IMR-90 (cell line): ENCODE measurements around the gene NUP62CL. TPM values are rescaled to one million over a fixed set of nuclear protein-coding genes. Genes with fewer than 3 reads are reported as not detected.

ENCODE experiments used
- microRNA-seq, 2 experiments: library from miRNA; stranded (forward) in 1 of 2; unstranded in 1 of 2; fragments of 10-50 nt in 1 of 2; fragments of <30 nt in 1 of 2; gene quantifications in 1 of 2; microRNA quantifications in 1 of 2; one replicate each; pipeline versions ENCODE3 to v1.1.0; 2013 to 2020; ENCODE audit not compliant: insufficient read depth in 1 of 2, insufficient read length in 1 of 2, unreplicated experiment in 1 of 2
- polyA plus RNA-seq, 3 experiments: library from polyadenylated mRNA; depleted of rRNA; stranded (reverse); fragments of >200 nt; gene quantifications; 2 replicates each; pipeline ENCODE4 v1.2.3, GENCODE V29; 2012; ENCODE audit warnings: low replicate concordance in 1 of 3
- small RNA-seq, 5 experiments: library from RNA; depleted of rRNA; stranded (forward); fragments of <200 nt; gene quantifications; one replicate each; pipeline ENCODE3, GENCODE V24; 2012
- total RNA-seq: library from RNA; depleted of rRNA; stranded (reverse); fragments of >200 nt; gene quantifications from 2 replicates; pipeline ENCODE4 v1.2.3, GENCODE V29; 2012; rRNA removed

The NUP62CL gene
- total and polyA plus RNA-seq, 2 of the 4 experiments (the other 2 are of a cell fraction) = not detected

Small RNA genes within 50 kb of the gene (microRNA-seq; reads per million reads assigned to microRNA genes)
- gene RF00019 (ENCODE audit: insufficient read depth, insufficient read length) = not detected

Small RNA genes within 50 kb of the gene (small RNA-seq; reads per million reads assigned to genes)
- 0 reads per million in 5 experiments for gene RF00019

Other genes with a start within 250 kb of the NUP62CL start
- 33.1 and 34.2 TPM in 2 replicates for gene MORC4, start 206.2 kb downstream of the NUP62CL start, total RNA-seq
- gene MORC4, start 206.2 kb downstream of the NUP62CL start, polyA plus RNA-seq (2012; rRNA removed) = 13.6 and 17.5 TPM in 2 replicates
- gene RBM41, start 87.6 kb downstream of the NUP62CL start, total RNA-seq = 8.6 and 11.9 TPM in 2 replicates
- gene RBM41, start 87.6 kb downstream of the NUP62CL start, polyA plus RNA-seq (2012; rRNA removed) = 2.8 and 3.9 TPM in 2 replicates
- gene DNAAF6, start 178 bp upstream of the NUP62CL start, total RNA-seq = not detected in 2 replicates
- gene DNAAF6, start 178 bp upstream of the NUP62CL start, polyA plus RNA-seq (2012; rRNA removed) = not detected in 2 replicates
- gene FRMPD3, start 243.2 kb upstream of the NUP62CL start, total RNA-seq = under 0.01 TPM in 2 replicates
- 0.17 and 0.19 TPM in 2 replicates for gene FRMPD3, start 243.2 kb upstream of the NUP62CL start, polyA plus RNA-seq (2012; rRNA removed)